EL (cell line): ENCODE measurements around the gene ATAD3A.
"Not testable (repeated sequence)": the region's sequence is repeated elsewhere in the genome, so short reads cannot be mapped to it uniquely, and the experiment has no call there.

Source experiments
- DNase-seq: peaks from one replicate; pipeline ENCODE4 v3.0.0-alpha.2; 2016

The ATAD3A gene

DNA sequence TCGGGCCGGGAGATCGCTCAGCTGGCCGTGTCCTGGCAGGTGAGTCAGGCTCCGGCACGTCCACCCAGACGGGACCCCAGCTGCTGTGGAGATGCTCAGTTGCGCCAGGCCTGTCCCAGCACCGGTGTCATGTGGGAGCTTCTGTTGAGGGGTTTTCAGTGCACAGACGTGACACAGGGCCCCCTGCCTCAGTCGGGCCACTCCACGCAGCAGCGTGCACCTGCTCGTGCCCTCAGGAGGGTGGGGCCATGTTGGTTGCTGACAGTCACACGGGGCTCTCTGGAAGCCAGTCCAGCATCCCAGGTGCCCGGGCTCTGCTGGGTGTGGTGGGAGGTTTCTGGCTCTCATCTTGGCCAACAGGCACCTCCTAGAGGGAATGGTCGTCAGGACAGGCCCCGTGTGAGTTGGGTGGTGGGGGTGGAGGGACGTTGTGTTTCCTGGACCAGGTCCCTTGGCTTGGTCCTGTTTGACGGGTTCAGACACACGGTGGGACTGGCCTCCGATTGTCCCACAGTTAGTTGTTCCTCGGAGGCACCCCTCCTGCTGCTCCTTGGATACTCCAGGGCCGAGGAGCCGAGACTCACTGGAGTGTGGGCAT lies 21.2 kb upstream of the ATAD3A start:
- DNase-seq: no peak

DNA sequence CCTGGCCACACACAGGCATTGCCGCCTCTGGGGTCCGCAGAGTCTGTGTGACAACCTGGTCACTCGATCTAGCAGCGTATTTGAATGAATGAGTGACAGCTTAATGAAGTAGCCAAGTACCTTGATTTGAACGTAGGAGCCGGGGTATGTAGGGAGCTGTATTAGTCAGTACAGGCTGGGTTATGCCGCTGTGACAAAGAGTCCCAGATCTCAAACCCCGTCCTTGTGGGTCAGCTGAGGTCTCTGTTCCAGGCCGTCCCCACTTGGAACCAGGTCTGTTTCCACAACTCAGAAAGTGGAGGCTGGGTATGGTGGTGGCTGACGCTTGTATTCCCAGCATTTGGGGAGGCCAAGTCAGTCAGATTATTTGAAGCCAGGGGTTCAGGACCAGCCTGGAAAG lies 20.4 kb upstream of the ATAD3A start:
- no peak for DNase-seq

DNA sequence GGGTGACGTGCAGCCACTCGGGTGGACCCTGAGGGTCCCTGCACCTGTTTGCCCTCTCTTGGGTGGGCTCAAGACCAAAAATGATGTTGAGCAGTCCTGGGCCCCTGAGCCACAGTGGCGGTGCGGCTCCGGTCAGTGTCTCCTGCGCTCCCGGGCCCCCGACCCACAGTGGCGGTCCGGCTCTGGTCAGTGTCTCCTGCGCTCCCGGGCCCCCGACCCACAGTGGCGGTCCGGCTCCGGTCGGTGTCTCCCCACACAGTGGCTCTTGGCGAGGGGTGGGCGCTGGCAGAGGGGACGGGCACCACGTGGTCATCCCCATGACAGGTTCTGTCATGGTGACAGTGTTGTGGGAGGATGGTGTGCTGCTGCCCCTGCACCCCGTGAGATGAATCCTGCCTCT lies 17.7 kb upstream of the ATAD3A start:
- not testable (repeated sequence) for DNase-seq

DNA sequence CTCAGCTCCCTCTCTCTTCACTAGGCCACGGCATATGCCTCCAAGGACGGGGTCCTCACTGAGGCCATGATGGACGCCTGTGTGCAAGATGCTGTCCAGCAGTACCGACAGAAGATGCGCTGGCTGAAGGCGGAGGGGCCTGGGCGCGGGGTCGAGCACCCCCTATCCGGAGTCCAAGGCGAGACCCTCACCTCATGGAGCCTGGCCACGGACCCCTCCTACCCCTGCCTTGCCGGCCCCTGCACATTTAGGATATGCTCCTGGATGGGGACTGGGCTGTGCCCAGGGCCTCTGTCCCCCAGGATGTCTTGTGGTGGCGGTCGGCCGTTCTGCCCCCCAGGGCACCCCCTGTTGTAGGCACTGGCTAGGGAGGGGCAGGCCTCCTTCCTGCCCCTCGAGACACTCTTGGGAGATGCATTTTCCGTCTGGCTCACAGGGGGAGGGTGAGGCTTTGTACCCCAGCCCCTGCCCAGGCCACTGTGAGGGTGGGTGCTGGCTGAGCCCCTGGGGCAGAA lies 16.4 kb upstream of the ATAD3A start:
- DNase-seq: not testable (repeated sequence)

DNA sequence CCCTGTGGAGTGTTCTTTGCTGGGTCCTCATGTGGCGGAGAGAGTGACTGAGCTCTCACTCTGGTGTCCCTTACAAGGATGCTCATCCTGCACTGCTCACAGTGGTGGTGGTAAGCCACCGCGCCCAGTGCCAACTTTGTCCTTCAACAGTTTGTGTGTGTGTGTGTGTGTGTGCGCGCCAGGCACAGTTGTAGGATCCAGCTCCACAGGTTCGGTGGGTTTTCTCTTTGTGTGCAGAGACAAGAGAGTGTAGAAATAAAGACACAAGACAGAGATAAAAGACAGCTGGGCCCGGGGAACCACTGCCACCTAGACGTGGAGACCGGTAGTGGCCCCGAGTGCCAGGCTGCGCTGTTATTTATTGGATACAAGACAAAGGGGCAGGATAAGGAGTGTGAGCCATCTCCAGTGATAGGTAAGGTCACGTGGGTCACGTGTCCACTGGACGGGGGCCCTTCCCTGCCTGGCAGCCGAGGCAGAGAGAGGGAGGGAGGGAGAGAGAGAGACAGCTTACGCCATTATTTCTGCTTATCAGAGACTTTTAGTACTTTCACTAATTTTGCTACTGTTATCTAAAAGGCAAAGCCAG lies 7.1 kb upstream of the ATAD3A start:
- peak; percentile 61 for DNase-seq

DNA sequence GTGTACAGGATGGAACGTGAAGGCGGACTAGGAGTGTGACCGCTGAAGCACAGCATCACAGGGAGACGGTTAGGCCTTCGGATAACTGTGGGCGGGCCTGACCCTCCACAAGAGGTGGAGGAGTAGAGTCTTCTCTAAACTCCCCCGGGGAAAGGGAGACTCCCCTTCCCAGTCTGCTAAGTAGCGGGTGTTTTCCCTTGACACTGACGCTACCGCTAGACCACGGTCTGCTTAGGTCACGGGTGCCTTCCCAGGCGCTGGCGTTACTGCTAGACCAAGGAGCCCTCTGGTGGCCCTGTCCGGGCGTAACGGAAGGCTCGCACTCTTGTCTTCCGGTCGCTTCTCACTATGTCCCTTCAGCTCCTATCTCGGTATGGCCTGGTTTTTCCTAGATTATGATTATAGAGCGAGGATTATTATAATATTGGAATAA lies 6.6 kb upstream of the ATAD3A start:
- DNase-seq: peak; percentile 25

DNA sequence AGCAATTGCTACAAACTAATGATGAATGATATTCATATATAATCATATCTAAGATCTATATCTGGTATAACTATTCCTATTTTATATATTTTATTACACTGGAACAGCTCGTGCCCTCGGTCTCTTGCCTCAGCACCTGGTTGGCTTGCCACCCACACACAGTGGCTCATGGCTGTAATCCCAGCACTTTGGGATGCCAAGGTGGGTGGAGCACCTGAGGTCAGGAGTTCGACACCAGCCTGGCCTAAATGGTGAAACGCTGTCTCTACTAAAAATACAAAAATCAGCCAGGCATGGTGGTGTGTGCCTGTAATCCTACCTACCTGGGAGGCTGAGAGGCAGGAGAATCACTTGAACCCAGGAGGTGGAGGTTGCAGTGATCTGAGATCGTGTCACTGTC lies 6.2 kb upstream of the ATAD3A start:
- DNase-seq: not testable (repeated sequence)

DNA sequence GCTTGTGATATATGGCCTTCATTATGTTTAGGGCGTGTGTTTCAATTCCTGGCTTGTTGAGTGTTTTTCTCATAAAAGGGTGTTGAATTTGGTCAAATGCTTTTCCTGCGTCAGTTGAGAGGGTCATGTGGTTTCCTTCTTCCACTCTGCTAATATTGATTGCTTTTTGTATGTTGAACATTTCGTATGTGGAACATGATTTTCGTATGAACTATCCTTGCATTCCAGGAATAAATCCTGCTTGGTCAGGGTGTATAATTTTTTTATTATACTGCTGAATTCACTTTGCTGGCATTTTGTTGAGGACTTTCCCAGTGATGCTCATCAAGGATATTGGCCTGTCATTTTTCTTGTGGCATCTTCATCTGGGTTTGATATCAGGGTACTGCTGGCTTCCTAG lies 4.7 kb upstream of the ATAD3A start:
- no peak for DNase-seq

DNA sequence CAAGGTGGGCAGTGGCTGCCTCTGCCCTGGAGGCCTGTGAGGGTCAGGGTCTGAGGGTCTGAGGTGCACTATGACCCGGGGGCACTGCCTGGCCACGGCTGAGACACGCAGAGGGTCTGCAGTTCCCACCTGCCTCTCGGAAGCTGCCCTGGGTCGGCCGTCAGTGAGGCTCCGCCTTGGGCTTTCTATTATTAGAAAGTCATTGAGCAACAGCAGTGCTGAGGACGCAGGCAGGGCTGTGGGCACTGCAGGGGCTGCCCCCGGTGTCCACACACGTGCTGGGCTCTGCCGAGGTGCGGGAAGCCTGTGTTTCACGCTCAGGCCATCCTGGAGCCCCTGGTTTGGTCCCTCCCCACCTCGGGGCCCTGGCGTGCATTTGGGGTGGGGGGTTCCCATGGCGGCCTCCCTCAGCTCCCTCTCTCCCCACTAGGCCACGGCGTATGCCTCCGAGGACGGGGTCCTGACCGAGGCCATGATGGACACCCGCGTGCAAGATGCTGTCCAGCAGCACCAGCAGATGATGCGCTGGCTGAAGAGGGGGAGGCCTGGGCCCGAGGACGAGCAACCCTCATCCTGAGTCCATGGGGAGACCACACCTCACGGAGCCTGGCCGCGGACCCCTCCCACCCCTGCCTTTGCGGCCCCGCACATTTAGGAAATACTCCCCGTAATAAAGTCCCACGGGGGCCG lies 3.0 kb upstream of the ATAD3A start:
- DNase-seq: not testable (repeated sequence)

DNA sequence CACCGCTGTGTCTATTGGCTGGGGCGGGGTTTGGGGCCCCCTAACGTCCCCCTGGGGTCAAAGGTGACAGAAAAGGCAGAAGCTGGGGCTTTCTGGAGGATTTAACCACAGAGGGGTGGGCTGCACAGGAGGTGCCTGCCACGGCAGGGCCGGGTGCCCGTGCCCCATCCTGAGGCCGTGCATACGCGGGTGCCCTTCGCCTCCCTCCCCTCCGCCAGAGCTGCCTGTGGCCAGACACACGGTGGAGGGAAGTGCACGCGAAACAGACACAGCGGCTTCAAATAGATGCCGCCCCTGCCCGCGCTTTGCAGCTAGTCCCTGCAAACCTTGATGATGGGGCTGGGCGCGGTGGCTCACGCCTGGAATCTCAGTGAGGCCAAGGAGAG lies 2.5 kb upstream of the ATAD3A start:
- DNase-seq: not testable (repeated sequence)

DNA sequence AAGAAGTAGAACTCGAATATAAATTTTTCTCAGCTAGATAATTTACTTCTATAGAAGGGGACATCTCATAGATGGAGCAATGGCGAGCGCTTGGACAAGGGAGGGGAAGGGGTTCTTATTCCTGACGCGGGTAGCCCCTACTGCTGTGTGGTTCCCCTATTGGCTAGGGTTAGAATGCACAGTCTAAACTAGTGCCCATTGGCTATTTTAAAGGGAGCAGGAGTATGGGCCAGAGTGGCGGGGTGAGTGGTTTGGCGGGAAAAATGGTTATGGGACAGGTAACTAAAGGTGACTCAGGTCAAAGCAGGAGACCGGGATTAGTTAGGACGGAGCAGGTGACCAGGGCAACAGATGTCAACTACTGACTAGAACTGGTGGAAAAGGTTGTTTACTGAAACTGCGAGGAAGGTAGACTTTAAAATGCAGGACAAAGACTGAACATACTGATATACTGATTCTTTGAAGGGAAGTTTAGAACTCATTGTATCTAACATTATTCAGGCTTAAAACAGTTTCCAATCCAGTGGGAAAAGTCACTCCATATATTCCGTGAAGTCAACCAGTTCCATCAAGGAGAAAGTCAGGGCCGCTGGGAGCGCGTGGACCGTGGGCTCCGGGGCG lies 940 bp upstream of the ATAD3A start:
- DNase-seq: peak; percentile 15

DNA sequence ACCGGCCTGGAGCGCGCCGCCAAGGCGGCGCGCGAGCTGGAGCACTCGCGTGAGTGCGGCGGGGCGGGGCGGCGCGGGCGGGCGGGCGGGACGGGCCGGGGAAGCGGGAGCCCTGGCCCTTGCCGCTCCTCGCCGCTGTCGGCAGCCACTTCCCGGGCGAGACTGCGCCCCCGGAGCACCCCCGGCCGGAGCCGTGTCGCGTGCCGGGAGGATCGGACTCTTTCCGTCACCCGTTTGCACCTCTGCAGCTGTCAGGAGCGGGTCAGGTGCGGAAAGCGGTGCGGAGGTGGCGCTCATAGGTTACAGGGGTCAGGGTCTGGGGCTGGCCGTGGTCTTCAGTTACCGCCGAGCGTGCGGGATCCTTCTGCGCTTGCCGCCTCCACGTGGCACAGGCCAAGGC lies 463 bp downstream of the ATAD3A start:
- DNase-seq: not testable (repeated sequence)

DNA sequence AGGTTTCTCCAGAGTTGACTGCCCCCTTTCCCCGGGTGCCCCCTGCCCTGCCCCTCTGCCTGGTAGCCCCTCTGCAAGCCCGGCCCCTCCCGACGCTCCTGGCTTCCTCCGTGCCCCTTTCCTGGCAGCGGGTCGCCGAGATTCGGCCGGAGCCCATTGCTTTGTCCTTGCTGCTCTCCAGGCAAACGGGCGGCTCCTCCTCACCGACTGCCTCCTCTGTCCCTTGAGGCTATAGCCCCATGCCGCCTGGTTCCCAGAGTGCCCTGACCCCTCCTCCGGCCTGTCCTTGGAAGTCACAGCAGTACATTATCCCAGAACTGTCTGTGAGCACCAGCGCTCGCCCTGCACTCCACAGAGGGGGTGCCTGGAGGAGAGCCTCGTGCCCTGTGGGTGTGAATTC lies 1.7 kb downstream of the ATAD3A start:
- not testable (repeated sequence) for DNase-seq

DNA sequence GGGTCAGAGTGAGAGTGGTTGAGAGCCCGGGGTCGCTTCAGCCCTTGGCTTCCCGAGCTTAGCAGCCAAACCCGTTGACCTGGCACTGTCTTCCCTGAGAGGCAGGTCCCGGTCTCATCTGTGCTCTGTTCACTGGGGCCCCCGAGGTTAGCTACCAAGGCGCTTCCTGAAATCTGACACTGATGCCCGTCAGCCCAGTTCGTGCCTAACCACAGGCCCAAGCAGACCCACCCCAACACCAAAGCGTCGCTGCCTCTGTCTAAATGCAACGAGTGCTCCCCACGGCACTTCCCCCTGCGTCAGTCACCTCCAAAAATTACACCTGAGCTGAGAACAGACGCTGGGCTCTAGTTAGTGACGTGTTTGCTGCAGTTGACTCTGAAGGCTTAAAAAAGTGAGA lies 2.4 kb downstream of the ATAD3A start:
- DNase-seq: not testable (repeated sequence)

DNA sequence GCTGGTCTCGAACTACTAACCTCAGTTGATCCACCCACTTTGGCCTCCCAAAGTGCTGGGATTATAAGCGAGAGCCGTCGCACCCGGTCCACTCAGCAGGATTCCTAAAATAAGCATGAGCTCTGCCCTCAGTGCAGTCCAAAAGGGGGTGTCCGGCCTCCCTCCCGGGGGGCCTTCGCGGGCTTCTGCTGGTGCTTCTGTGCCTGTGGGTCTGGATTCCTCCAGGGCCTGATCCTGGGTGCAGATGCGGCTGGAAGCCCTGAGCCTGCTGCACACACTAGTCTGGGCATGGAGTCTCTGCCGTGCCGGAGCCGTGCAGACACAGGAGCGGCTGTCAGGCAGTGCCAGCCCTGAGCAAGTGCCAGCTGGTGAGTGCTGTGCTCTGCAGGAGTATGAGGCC lies 5.0 kb downstream of the ATAD3A start:
- not testable (repeated sequence) for DNase-seq

DNA sequence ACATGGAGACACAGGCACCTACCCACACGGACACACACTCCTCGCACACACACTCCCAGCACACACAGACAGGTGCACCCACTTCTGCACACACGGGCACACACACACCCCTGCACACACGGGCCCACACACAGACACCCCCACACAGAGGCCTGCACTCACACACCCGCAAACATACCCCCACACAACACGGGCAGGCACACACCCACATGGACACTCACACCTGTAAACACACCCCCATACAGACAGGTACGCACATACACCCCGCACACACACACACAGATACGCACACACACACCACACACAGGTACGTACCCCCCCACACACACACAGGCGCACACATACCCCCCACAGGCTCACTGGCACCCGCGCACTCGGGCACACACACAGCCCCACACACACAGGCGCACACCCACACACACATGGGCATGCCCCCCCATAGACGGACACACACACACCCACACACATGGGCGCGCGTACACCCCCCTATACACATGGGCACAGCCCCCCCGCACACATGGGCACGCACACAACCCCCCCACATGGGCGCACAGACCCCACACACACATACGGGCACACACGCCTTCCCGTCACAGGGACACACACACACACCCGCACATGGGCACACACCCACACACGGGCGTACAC lies 6.1 kb downstream of the ATAD3A start:
- DNase-seq: no peak

DNA sequence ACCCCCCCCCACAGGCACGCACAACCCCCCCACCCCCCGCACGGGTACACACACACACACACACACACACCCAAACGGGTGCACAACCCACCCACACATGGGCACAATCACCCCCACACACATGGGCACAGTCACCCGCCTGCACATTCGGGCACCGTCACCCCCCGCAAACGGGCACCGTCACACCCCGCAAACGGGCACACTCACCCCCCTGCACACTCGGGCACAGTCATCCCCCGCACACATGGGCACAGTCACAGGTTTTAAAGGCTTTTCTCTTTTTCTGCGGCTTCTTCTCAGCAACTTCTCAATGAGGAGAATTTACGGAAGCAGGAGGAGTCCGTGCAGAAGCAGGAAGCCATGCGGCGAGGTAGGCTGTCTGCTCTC lies 6.7 kb downstream of the ATAD3A start:
- not testable (repeated sequence) for DNase-seq

DNA sequence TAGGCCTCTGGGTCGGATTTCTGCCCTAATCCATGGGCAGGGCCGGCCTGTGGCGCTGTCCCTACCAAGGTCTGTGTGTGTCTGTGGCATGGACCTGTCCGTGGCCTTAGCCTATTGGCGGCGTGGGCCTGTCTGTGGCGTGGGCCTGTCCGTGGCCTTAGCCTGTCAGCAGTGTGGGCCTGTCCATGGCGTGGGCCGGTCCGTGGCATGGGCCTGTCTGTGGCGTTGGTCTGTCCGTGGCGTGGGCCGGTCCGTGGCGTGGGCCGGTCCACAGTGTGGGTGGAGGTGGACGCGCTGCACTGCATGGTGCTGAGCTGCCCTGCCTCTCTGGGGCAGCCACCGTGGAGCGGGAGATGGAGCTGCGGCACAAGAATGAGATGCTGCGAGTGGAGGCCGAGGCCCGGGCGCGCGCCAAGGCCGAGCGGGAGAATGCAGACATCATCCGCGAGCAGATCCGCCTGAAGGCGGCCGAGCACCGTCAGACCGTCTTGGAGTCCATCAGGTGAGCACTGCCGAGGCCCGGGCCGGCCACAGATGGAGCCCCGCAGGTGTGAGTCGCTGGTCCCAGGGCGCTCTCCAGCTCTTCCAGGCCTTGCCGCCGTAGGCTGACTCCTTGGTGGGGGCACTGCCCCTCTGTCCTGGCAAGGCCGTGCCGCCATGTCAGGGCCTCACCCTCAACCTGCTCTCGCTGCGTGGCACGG lies 8.0 kb downstream of the ATAD3A start:
- DNase-seq: not testable (repeated sequence)

DNA sequence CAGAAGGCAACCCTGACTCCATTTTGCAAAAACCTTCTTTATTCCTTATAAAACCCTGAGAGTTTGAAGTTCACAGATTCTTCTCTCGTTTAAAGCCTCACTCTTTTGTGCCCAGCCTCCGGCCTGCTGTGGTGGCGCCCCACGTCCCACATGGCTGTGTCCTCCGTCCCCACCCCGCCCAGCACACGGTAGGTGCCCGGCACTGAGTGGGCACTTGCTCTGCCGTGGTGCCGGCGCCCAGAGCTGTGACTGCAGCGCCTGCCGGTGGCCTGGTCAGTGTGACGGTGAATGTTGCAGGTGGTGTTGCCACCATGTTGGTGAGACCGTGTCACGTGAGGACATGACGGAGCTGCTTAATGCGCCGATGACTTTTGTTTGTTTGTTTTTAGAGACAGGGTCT lies 9.4 kb downstream of the ATAD3A start:
- DNase-seq: no peak

DNA sequence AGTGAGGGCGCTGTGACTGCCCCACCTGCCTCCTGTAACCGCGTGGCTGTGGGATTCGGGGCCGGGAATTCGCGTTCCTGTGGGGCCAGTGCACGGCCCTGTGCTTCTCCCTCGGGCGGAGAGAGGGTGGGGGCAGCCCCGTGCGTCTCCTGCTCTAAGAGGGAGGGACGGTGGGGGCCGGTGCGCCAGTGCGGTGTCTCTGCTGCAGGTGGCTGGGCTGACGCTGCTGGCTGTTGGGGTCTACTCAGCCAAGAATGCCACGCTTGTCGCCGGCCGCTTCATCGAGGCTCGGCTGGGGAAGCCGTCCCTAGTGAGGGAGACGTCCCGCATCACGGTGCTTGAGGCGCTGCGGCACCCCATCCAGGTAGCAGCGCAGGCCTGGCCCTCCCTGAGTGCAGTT lies 10.6 kb downstream of the ATAD3A start:
- DNase-seq: not testable (repeated sequence)

DNA sequence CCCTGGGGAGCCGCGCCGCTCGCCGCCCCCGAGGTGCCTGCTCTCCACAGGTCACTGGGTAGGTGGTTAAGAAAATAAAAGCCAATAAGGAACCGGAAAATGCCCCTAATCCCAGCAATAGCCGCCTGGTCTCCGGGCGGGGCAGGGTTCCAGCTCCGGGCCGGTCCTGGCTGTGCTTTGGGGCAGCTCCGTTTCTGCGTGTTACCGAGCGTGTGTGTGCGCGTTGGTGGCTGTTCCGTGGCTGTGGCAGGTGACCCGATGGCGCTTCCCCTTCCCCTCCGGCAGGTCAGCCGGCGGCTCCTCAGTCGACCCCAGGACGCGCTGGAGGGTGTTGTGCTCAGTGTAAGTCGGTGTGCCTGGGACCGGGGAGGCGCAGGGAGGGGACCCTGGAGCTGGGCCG lies 11.3 kb downstream of the ATAD3A start:
- DNase-seq: not testable (repeated sequence)

DNA sequence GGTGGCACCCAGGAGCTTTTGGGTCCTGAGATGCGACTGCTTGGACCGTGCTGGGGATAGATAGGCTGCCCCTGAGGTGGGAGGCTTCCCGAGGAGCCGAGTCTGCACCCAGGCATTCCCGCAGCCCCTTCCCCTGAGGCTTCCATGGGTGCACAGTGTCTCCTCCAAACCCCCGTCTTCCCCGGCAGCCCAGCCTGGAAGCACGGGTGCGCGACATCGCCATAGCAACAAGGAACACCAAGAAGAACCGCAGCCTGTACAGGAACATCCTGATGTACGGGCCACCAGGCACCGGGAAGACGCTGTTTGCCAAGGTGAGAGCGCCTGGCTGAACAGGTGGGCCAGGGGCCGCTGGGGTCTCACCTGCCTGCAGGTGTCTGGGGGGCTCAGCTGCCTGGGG lies 11.7 kb downstream of the ATAD3A start:
- DNase-seq: not testable (repeated sequence)
